H1 (cell line): ENCODE measurements around the gene MBLAC1. TPM values are rescaled to one million over a fixed set of nuclear protein-coding genes. Genes with fewer than 3 reads are reported as not detected.

Experiments used
- ATF2 ChIP-seq: IDR thresholded peaks from 2 replicates; pipeline ENCODE4 v1.6.1; 2012; ENCODE audit warnings: low read length, inconsistent platforms
- polyA plus RNA-seq, 7 experiments: library from polyadenylated mRNA; depleted of rRNA in 3 of 7; stranded (reverse) in 5 of 7; unstranded in 2 of 7; fragments of >200 nt in 5 of 7; fragments of 200-250 nt in 2 of 7; gene quantifications; 1 replicate in 5 of 7; 2 replicates in 1 of 7; 4 replicates in 1 of 7; pipeline versions ENCODE4 v1.2.1 to v1.2.3, GENCODE V29; 2011 to 2013; ENCODE audit warnings: missing spikeins in 2 of 7, mixed read lengths in 2 of 7
- total RNA-seq: library from RNA; stranded (reverse); fragmentation: NEBNext Ultra II Directional; extraction: Animal tissue kit (Norgen Biotek cat#: 25700); gene quantifications from 2 replicates; pipeline ENCODE4 v1.2.1, GENCODE V29; 2021

MBLAC1 gene
- total and polyA plus RNA-seq, 2 of the 8 experiments (the other 6 are each of a cell fraction or from before 2014, with no cell fraction given): 1.00 to 1.7 TPM

GRCh38 chr7:100159099-100159623 is 32.4 kb downstream of the MBLAC1 start (continued):
- TF ChIP-seq ATF2: no peak
